Parathyroid adenoma (tissue), 2 donors: ENCODE data around the gene HK2.

ENCODE experiments used
- H2AFZ ChIP-seq: fragments of 300-600 bp; sonication (generic); one replicate; pipeline ENCODE4 v1.7.0; 2017; ENCODE audit warnings: antibody characterized with exemption, mild to moderate bottlenecking
- H3K27ac ChIP-seq: fragments of 300-600 bp; sonication (generic); one replicate; pipeline ENCODE4 v1.7.0; 2017
- H3K27me3 ChIP-seq: fragments of 300-600 bp; sonication (generic); one replicate; pipeline ENCODE4 v1.7.0; 2017; ENCODE audit warnings: low read length; ENCODE audit not compliant: control insufficient read depth, insufficient read depth
- H3K36me3 ChIP-seq: fragments of 300-600 bp; sonication (generic); one replicate; pipeline ENCODE4 v1.7.0; 2017; ENCODE audit warnings: low read length; ENCODE audit not compliant: control insufficient read depth, insufficient read depth
- H3K4me1 ChIP-seq: fragments of 300-600 bp; sonication (generic); one replicate; pipeline ENCODE4 v1.7.0; 2017; ENCODE audit warnings: control low read depth
- H3K4me2 ChIP-seq: fragments of 300-600 bp; sonication (generic); one replicate; pipeline ENCODE4 v1.7.0; 2017; ENCODE audit warnings: low read length
- H3K4me3 ChIP-seq: fragments of 300-600 bp; sonication (generic); one replicate; pipeline ENCODE4 v1.7.0; 2017; ENCODE audit warnings: low read depth, low read length
- H3K79me2 ChIP-seq: fragments of 300-600 bp; sonication (generic); one replicate; pipeline ENCODE4 v1.7.0; 2017; ENCODE audit warnings: control low read depth
- H3K9ac ChIP-seq: fragments of 300-600 bp; sonication (generic); one replicate; pipeline ENCODE4 v1.7.0; 2017; ENCODE audit warnings: mild to moderate bottlenecking
- H3K9me3 ChIP-seq: fragments of 300-600 bp; sonication (generic); one replicate; pipeline ENCODE4 v1.7.0; 2017; ENCODE audit warnings: low read length; ENCODE audit not compliant: control insufficient read depth
- TF ChIP-seq, protein P1 (sequence below): fragments of 300-600 bp; sonication (generic); IDR thresholded peaks from one replicate; pipeline ENCODE4 v1.7.0; 2017; ENCODE audit warnings: antibody characterized with exemption, mild to moderate bottlenecking
- donor health status: primary hyperparathyroidism.

The HK2 gene

DNA sequence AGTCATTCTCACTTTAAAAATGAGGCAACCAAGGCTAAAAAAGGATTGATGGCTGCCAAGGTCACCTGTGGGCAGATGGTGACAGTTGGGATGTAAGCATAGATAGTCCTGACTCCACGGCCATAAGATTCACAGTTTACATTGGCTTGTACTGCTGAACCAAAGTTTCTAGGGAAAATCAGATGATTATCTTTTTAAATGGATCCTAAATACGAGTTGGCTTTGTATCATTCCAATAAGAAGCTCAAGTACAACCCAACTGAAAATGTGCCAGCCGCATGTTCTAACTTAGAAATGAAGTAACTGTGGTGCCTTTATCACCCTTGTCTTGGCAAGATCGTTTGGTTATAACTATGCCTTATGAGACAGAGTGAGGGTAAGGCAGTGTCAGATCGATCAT is 27.6 kb downstream of the HK2 start:
- H3K79me2 ChIP-seq: no peaks in the 10 kb centered on the region
- TF ChIP-seq, protein P1, sequence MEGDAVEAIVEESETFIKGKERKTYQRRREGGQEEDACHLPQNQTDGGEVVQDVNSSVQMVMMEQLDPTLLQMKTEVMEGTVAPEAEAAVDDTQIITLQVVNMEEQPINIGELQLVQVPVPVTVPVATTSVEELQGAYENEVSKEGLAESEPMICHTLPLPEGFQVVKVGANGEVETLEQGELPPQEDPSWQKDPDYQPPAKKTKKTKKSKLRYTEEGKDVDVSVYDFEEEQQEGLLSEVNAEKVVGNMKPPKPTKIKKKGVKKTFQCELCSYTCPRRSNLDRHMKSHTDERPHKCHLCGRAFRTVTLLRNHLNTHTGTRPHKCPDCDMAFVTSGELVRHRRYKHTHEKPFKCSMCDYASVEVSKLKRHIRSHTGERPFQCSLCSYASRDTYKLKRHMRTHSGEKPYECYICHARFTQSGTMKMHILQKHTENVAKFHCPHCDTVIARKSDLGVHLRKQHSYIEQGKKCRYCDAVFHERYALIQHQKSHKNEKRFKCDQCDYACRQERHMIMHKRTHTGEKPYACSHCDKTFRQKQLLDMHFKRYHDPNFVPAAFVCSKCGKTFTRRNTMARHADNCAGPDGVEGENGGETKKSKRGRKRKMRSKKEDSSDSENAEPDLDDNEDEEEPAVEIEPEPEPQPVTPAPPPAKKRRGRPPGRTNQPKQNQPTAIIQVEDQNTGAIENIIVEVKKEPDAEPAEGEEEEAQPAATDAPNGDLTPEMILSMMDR: no peak
- no peak overlapping the region for H2AFZ ChIP-seq
- H3K27ac ChIP-seq: no peak overlapping the region
- no peak overlapping the region for H3K4me2 ChIP-seq
- no peaks in the 10 kb centered on the region for H3K27me3 ChIP-seq
- H3K4me1 ChIP-seq: peaks cover 8% of the 10 kb centered on the region
- no peaks in the 10 kb centered on the region for H3K36me3 ChIP-seq
- no peak overlapping the region for H3K4me3 ChIP-seq
- H3K9me3 ChIP-seq: no peaks in the 10 kb centered on the region
- no peak overlapping the region for H3K9ac ChIP-seq

DNA sequence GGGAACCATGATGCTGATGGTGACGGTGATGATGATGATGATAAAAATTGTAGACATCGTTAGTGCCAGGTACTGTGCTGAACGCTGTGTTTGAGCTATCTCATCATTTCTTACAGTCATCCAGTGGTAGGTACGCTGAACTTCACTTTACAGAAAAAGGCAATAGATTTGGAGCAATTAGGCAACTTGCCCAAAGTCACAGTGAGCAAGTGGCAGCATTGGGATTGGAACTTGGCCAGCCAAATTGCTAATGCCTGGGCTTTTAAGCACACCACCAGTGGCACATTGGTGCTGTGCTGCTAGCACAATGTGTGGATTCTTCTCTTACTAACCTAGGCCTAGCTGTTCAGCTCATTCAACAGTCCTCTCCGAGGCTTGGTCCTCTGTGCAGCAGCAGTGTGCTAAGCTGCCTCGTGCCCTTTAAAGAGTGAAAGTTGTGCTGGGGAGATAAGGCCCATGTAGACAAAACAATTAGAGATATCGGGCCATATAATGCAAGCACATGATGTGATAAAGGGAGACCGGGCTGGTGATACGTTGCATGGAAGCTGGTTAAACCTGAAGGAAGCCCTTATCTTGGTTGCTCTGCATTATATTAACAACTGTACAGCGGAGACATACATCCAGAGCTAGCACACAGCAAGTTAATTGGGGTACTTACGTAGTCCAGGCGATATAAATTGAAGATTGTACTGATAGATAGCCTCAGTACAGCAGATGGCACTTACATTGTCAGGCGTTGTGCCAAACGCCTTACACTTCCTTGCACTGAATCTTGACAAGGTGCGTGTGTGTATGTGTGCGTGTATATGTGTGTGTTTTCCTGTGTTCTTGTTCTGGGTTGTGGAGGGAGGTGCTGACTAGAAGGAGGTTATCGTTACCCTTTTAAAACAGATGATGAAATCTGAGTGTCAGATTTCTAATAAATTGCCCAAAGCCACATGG is 28.4 kb downstream of the HK2 start:
- Histone ChIP-seq H3K4me1 (peaks cover 8% of the 10 kb centered on the region), H3K4me3 (no peak overlapping the region), H2AFZ (no peak overlapping the region), H3K27me3 (no peaks in the 10 kb centered on the region), H3K79me2 (no peaks in the 10 kb centered on the region), H3K36me3 (no peaks in the 10 kb centered on the region), H3K27ac (no peak overlapping the region), H3K4me2 (peak overlapping the region; percentile 12), H3K9me3 (no peaks in the 10 kb centered on the region), H3K9ac (no peak overlapping the region)
- TF ChIP-seq, protein P1: no peak

DNA sequence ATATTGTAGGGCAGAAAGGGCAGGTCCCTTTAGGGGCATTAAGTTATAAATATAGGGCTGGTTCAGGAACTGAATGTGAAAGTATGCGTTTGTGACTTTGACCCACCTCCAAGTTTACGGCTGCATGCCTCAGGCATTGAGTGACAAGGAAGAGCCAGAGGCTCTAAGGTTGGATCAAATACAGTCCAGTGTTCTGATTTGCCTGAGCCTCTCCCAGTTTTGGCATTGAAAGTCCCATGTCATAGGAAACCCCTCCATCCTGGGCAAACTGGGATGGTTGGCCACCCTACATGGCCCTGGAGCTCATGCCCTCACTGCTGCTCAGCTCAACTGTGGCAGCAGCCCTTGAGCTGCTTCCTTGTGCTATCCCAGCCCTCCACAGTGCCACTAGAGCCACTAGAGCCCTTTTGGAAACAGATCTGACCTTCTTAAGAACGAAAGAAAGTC is 29.9 kb downstream of the HK2 start:
- no peak overlapping the region for H3K27ac ChIP-seq

DNA sequence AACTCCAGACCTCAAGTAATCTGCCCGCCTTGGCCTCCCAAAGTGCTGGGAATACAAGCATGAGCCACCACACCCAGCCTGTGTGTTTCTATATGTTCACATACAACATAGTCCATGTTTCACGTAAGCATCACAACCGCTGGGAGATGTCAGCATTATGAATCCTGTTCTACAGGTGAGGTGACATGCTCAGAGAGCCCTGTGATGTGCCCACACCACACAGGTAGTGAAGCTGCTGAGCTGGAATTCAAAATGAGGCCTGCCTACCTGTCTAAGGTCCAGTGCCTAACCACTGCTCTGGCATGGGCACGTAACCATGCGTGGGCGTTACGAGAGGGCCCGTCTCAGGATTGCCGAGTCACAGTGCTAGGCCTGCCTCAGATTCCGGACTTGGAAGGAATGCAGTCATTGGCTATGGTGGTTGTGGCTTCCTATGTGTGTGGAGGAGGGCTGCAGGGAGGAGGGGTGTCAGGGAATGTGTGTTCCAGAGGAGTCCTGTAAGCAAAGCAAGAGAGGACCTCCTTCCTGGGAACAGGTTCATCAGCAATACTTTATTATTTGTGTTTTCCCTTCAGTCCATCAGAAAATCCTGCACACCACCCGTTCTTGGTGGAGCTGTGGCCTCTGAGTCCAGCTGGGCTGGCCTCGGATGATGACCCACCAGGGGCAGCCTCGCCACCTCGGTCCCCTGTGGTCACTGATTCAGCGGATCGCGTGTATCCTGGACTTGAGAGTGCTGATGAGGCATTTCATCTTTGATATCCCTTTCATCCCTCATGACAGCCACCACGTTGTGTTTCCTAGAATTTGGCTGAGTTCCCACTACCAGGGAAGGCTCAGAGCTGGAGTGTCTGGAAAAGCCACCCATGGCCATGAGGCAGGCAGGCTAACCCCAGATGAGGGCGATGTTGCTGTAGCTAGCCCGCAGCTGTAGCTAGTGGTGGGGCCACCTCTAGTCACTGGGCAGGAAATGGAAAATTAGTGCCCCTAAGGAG is 31.1 kb downstream of the HK2 start:
- Histone ChIP-seq H3K4me1 (peaks cover 8% of the 10 kb centered on the region), H3K4me3 (no peak overlapping the region), H3K79me2 (no peaks in the 10 kb centered on the region), H2AFZ (no peak overlapping the region), H3K27me3 (no peaks in the 10 kb centered on the region), H3K36me3 (no peaks in the 10 kb centered on the region), H3K27ac (no peak overlapping the region), H3K9ac (no peak overlapping the region), H3K4me2 (no peak overlapping the region), H3K9me3 (no peaks in the 10 kb centered on the region)
- TF ChIP-seq, protein P1: no peak

More for the DNA sequence above, 29.9 kb downstream of the HK2 start:
- Histone ChIP-seq H3K36me3 (no peaks in the 10 kb centered on the region), H3K79me2 (no peaks in the 10 kb centered on the region), H3K4me3 (no peak overlapping the region), H3K9me3 (no peaks in the 10 kb centered on the region), H3K27me3 (no peaks in the 10 kb centered on the region), H3K9ac (no peak overlapping the region), H2AFZ (no peak overlapping the region), H3K4me2 (no peak overlapping the region), H3K4me1 (peaks cover 8% of the 10 kb centered on the region)
- TF ChIP-seq, protein P1: no peak
